Endodermal cell (in vitro differentiated cells): Measurements from ENCODE around the gene TP53I3. TPM values are rescaled to one million over a fixed set of nuclear protein-coding genes. Genes with fewer than 3 reads are reported as not detected.

ENCODE experiments used
- DNase-seq: peaks from one replicate; pipeline ENCODE4 v3.0.0-alpha.2; 2017
- H3K27ac ChIP-seq: 2 replicates; pipeline ENCODE4 v1.5.1; 2013; ENCODE audit warnings: mild to moderate bottlenecking, low read depth, low read length, moderate library complexity
- H3K27me3 ChIP-seq: 2 replicates; pipeline ENCODE4 v1.6.1; 2013; ENCODE audit warnings: mild to moderate bottlenecking, low read length, moderate library complexity; ENCODE audit not compliant: insufficient read depth, control insufficient read depth, poor library complexity, severe bottlenecking
- H3K36me3 ChIP-seq: 2 replicates; pipeline ENCODE4 v1.7.0; 2013; ENCODE audit warnings: mild to moderate bottlenecking, low read length, moderate library complexity; ENCODE audit not compliant: control insufficient read depth, insufficient read depth
- H3K4me1 ChIP-seq: one replicate; pipeline ENCODE4 v1.7.0; 2013; ENCODE audit warnings: low read length; ENCODE audit not compliant: control insufficient read depth, insufficient read depth
- H3K4me3 ChIP-seq: 2 replicates; pipeline ENCODE4 v1.5.1; 2013; ENCODE audit warnings: mild to moderate bottlenecking, low read length, moderate library complexity
- H3K9ac ChIP-seq: 2 replicates; pipeline ENCODE4 v1.6.1; 2013; ENCODE audit warnings: mild to moderate bottlenecking, low read length, moderate library complexity; ENCODE audit not compliant: poor library complexity, severe bottlenecking; ENCODE audit errors: extremely low read depth
- H3K9me3 ChIP-seq: 2 replicates; pipeline ENCODE4 v1.6.1; 2013; ENCODE audit warnings: mild to moderate bottlenecking, low read length, moderate library complexity; ENCODE audit not compliant: control insufficient read depth
- H3K27ac Mint-ChIP-seq: 2 replicates; pipeline ENCODE4 v1.8.0; 2020; ENCODE audit warnings: mixed read lengths
- H3K27me3 Mint-ChIP-seq: 2 replicates; pipeline ENCODE4 v1.8.0; 2021; ENCODE audit warnings: mild to moderate bottlenecking, mixed read lengths; ENCODE audit not compliant: insufficient read depth
- H3K36me3 Mint-ChIP-seq: 2 replicates; pipeline ENCODE4 v1.8.0; 2020; ENCODE audit warnings: low read depth, mixed read lengths
- H3K4me1 Mint-ChIP-seq: 2 replicates; pipeline ENCODE4 v1.8.0; 2020; ENCODE audit warnings: mixed read lengths
- H3K4me3 Mint-ChIP-seq: 2 replicates; pipeline ENCODE4 v1.8.0; 2020; ENCODE audit warnings: mild to moderate bottlenecking, moderate library complexity, mixed read lengths
- H3K9me3 Mint-ChIP-seq: 2 replicates; pipeline ENCODE4 v1.8.0; 2020; ENCODE audit warnings: mild to moderate bottlenecking, mixed read lengths
- WGBS, 2 experiments: methylation state at CpG; one replicate each; pipeline versions ENCODE4 v1.1.5 to v1.1.7; 2013; ENCODE audit warnings: missing lambda C conversion rate in 2 of 2, mixed read lengths in 1 of 2; ENCODE audit not compliant: insufficient coverage in 1 of 2, insufficient read length in 1 of 2; 5-methylcytosine and 5-hydroxymethylcytosine counted together
- total RNA-seq, 2 donors: library from RNA; stranded (reverse); fragmentation: NEBNext Ultra II Directional in 1 of 2; extraction: Animal tissue kit (Norgen Biotek cat#: 25700) in 1 of 2; gene quantifications; 2 replicates in 1 of 2; 3 replicates in 1 of 2; pipeline ENCODE4 v1.2.1, GENCODE V29; 2021
- TF ChIP-seq, protein P1 (sequence below): fragments of 200-600 bp; sonication (generic); conservative IDR thresholded peaks from 2 replicates; pipeline ENCODE4 v1.5.0; 2021; ENCODE audit warnings: antibody characterized with exemption, mild to moderate bottlenecking

TP53I3 gene
- total RNA-seq, 2 donors from 2014 or later = 11.6 to 23.2 TPM

DNA sequence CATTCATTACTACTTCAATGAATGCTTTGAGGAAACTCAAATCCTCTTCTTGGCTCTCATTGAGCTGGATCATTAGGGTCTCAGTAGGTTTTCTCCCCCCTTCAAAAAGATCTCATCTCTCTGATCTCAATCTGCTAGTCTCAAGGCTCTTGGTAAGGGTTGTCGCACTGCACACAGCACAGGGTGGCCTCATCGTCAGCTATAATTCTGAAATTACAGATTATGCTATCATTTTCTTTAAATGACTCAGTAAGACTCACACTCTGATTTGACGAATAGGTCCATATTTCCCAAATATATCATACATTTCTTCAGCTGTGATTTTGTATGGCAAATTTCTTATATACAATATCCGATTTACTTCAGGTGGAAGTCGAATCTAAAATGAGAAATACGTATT lies 10.8 kb downstream of the TP53I3 start:
- 93 to 98% methylated on average over 2 to 5 of the region's 6 CpGs for WGBS, 2 experiments
- Mint-ChIP-seq H3K4me3 (no peak overlapping the region), H3K9me3 (no peaks in the 10 kb centered on the region), H3K4me1 (peaks cover 14% of the 10 kb centered on the region), H3K27me3 (no peaks in the 10 kb centered on the region), H3K27ac (no peak overlapping the region), H3K36me3 (peaks cover 19% of the 10 kb centered on the region)
- H3K9me3 ChIP-seq = no peaks in the 10 kb centered on the region
- H3K9ac ChIP-seq = no peak overlapping the region
- no peaks in the 10 kb centered on the region for H3K27me3 ChIP-seq
- H3K36me3 ChIP-seq = peaks cover 38% of the 10 kb centered on the region
- DNase-seq = no peak
- no peak overlapping the region for H3K4me3 ChIP-seq
- H3K4me1 ChIP-seq = no peaks in the 10 kb centered on the region
- no peak overlapping the region for H3K27ac ChIP-seq
- TF ChIP-seq, protein P1, sequence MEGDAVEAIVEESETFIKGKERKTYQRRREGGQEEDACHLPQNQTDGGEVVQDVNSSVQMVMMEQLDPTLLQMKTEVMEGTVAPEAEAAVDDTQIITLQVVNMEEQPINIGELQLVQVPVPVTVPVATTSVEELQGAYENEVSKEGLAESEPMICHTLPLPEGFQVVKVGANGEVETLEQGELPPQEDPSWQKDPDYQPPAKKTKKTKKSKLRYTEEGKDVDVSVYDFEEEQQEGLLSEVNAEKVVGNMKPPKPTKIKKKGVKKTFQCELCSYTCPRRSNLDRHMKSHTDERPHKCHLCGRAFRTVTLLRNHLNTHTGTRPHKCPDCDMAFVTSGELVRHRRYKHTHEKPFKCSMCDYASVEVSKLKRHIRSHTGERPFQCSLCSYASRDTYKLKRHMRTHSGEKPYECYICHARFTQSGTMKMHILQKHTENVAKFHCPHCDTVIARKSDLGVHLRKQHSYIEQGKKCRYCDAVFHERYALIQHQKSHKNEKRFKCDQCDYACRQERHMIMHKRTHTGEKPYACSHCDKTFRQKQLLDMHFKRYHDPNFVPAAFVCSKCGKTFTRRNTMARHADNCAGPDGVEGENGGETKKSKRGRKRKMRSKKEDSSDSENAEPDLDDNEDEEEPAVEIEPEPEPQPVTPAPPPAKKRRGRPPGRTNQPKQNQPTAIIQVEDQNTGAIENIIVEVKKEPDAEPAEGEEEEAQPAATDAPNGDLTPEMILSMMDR = no peak

- Histone ChIP-seq H3K36me3 (peaks cover 53% of the 10 kb centered on the region), H3K9me3 (no peaks in the 10 kb centered on the region), H3K9ac (no peak overlapping the region), H3K4me3 (no peak overlapping the region), H3K27ac (no peak overlapping the region), H3K27me3 (no peaks in the 10 kb centered on the region), H3K4me1 (no peaks in the 10 kb centered on the region)
- WGBS, 2 experiments = 99 to 100% methylated on average over 1 to 4 of the region's 4 CpGs
- Mint-ChIP-seq H3K4me1 (peaks cover 5% of the 10 kb centered on the region), H3K36me3 (peaks cover 34% of the 10 kb centered on the region), H3K9me3 (no peaks in the 10 kb centered on the region), H3K4me3 (no peak overlapping the region), H3K27ac (no peak overlapping the region), H3K27me3 (no peaks in the 10 kb centered on the region)
- TF ChIP-seq, protein P1 = no peak
- no peak for DNase-seq
Observed at GRCh38 chr2:24072259-24072658, 12.4 kb downstream of the TP53I3 start.

DNA sequence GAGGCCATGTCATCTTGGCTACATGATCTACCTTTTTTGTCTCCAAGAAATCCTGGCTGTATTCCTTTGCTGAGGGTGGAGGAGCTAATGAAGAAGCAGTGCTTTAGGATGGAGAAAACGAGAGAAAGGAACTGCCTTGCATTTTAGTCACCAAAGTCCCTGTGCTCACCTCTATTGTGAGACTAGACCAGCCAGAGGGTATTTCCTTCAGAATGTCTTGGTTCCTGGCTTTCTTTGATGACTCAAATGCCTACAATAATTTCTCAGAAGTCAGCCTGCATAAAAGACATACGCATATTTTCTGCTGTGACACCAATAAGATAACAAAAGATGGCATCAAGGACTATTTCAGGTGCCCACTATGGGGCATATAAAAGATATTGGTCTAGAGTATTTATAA lies 19.3 kb downstream of the TP53I3 start:
- Histone ChIP-seq H3K27me3 (no peaks in the 10 kb centered on the region), H3K9ac (no peak overlapping the region), H3K4me1 (no peaks in the 10 kb centered on the region), H3K27ac (no peak overlapping the region), H3K4me3 (no peak overlapping the region), H3K36me3 (peaks cover 49% of the 10 kb centered on the region), H3K9me3 (no peaks in the 10 kb centered on the region)
- DNase-seq = no peak
- H3K27ac Mint-ChIP-seq = no peak overlapping the region
- no peaks in the 10 kb centered on the region for H3K9me3 Mint-ChIP-seq
- 83 to 91% methylated on average over 2 of the region's 2 CpGs for WGBS, 2 experiments
- H3K36me3 Mint-ChIP-seq = peaks cover 53% of the 10 kb centered on the region
- H3K4me3 Mint-ChIP-seq = no peak overlapping the region
- no peaks in the 10 kb centered on the region for H3K27me3 Mint-ChIP-seq
- TF ChIP-seq, protein P1 = no peak
- no peaks in the 10 kb centered on the region for H3K4me1 Mint-ChIP-seq
